HepG2 (cell line): Measurements from ENCODE around the gene APOBEC3H. TPM values are rescaled to one million over a fixed set of nuclear protein-coding genes. Genes with fewer than 3 reads are reported as not detected.

Source experiments
- BCL6 ChIP-seq: IDR thresholded peaks from 2 replicates; pipeline ENCODE4 v1.6.1; 2016; ENCODE audit warnings: missing genetic modification reagents, missing compliant biosample characterization
- CEBPG ChIP-seq: IDR thresholded peaks from 2 replicates; pipeline ENCODE4 v1.6.1; 2016
- ETV6 ChIP-seq: sonication (generic); formaldehyde crosslinking; conservative IDR thresholded peaks from 2 replicates; pipeline ENCODE4 v1.4.0; 2020; ENCODE audit warnings: missing genetic modification reagents
- FOXO1 ChIP-seq: sonication (generic); formaldehyde crosslinking; IDR thresholded peaks from 2 replicates; pipeline ENCODE4 v1.4.0; 2020; ENCODE audit warnings: missing genetic modification reagents
- GTF2F1 ChIP-seq: fragments of 150-350 bp; IDR thresholded peaks from 2 replicates; pipeline ENCODE4 v1.6.1; 2014; ENCODE audit warnings: low read length
- HOXA3 ChIP-seq: sonication (generic); formaldehyde crosslinking; IDR thresholded peaks from 2 replicates; pipeline ENCODE4 v1.5.0; 2020; ENCODE audit warnings: missing genetic modification reagents
- JUND ChIP-seq: sonication (generic); formaldehyde crosslinking; IDR thresholded peaks from 2 replicates; pipeline ENCODE4 v1.8.0; 2022; ENCODE audit warnings: mild to moderate bottlenecking, missing genetic modification reagents
- LCORL ChIP-seq, 2 experiments: fragments of 450-650 bp in 1 of 2; sonication (generic) in 1 of 2; formaldehyde crosslinking in 1 of 2; IDR thresholded peaks; 2 replicates each; pipeline versions ENCODE4 v1.5.0 to v1.6.1; 2017 to 2020; ENCODE audit warnings: antibody characterized with exemption in 1 of 2, missing genetic modification reagents in 1 of 2
- MAX ChIP-seq: IDR thresholded peaks from 2 replicates; pipeline ENCODE4 v1.6.1; 2012; ENCODE audit warnings: inconsistent platforms
- MED1 ChIP-seq: sonication (generic); formaldehyde crosslinking; IDR thresholded peaks from 2 replicates; pipeline ENCODE4 v1.4.0; 2020; ENCODE audit warnings: missing genetic modification reagents
- NBN ChIP-seq: fragments of 450-650 bp; conservative IDR thresholded peaks from 2 replicates; pipeline ENCODE4 v1.6.1; 2017
- NCOA5 ChIP-seq: sonication (generic); formaldehyde crosslinking; IDR thresholded peaks from 2 replicates; pipeline ENCODE4 v1.4.0; 2020; ENCODE audit warnings: missing genetic modification reagents
- PAXIP1 ChIP-seq: sonication (generic); formaldehyde crosslinking; conservative IDR thresholded peaks from 2 replicates; pipeline ENCODE4 v1.4.0; 2020; ENCODE audit warnings: mild to moderate bottlenecking, missing genetic modification reagents, moderate library complexity
- SAP130 ChIP-seq: IDR thresholded peaks from 2 replicates; pipeline ENCODE4 v1.6.1; 2016; ENCODE audit warnings: low read depth
- SMYD3 ChIP-seq: sonication (generic); formaldehyde crosslinking; IDR thresholded peaks from 2 replicates; pipeline ENCODE4 v1.8.1; 2023; ENCODE audit warnings: mild to moderate bottlenecking, missing genetic modification reagents
- THAP8 ChIP-seq: sonication (generic); formaldehyde crosslinking; IDR thresholded peaks from 2 replicates; pipeline ENCODE4 v1.5.1; 2020; ENCODE audit warnings: missing genetic modification reagents, mild to moderate bottlenecking, borderline replicate concordance
- U2AF1 ChIP-seq: fragments of 200-400 bp; formaldehyde crosslinking; optimal IDR thresholded peaks from 2 replicates; pipeline ENCODE3; 2017; ENCODE audit warnings: mild to moderate bottlenecking, low read depth, low read length
- ZBTB7A ChIP-seq: sonication (generic); formaldehyde crosslinking; IDR thresholded peaks from 2 replicates; pipeline ENCODE4 v1.8.0; 2022; ENCODE audit warnings: mild to moderate bottlenecking, missing genetic modification reagents
- ZNF513 ChIP-seq: sonication (generic); formaldehyde crosslinking; conservative IDR thresholded peaks from 2 replicates; pipeline ENCODE4 v1.5.0; 2020; ENCODE audit warnings: missing genetic modification reagents
- ZNF619 ChIP-seq: sonication (generic); formaldehyde crosslinking; IDR thresholded peaks from 2 replicates; pipeline ENCODE4 v1.4.0; 2020; ENCODE audit warnings: mild to moderate bottlenecking, missing genetic modification reagents
- polyA plus RNA-seq, 8 experiments: library from polyadenylated mRNA; depleted of rRNA in 3 of 8; stranded (reverse) in 7 of 8; unstranded in 1 of 8; fragments of >200 nt; fragmentation: Illumina TruSeq in 4 of 8; extraction: Trizol in 4 of 8; gene quantifications; 2 replicates each; pipeline versions ENCODE4 v1.2.1 to v1.2.3, GENCODE V29; 2011 to 2016; ENCODE audit warnings: low read depth in 4 of 8, missing spikeins in 1 of 8, mixed read lengths in 1 of 8; ENCODE audit not compliant: insufficient read depth in 1 of 8
- total RNA-seq, 5 experiments: library from RNA; depleted of rRNA; stranded (reverse); fragments of >200 nt; fragmentation: Illumina TruSeq; extraction: Trizol; gene quantifications; 2 replicates each; pipeline ENCODE4 v1.2.3, GENCODE V29; 2016; ENCODE audit warnings: low read depth in 1 of 5
- TF ChIP-seq, protein P1 (sequence below): sonication (generic); formaldehyde crosslinking; IDR thresholded peaks from 2 replicates; pipeline ENCODE4 v1.4.0; 2020; ENCODE audit warnings: mild to moderate bottlenecking, low read depth, missing genetic modification reagents
- TF ChIP-seq, protein P2 (sequence below): sonication (generic); formaldehyde crosslinking; IDR thresholded peaks from 2 replicates; pipeline ENCODE4 v1.4.0; 2020; ENCODE audit warnings: missing genetic modification reagents, low read depth, mild to moderate bottlenecking, borderline replicate concordance

APOBEC3H gene
- total and polyA plus RNA-seq, 2 of the 13 experiments (the other 11 are each of a cell fraction or from before 2014, with no cell fraction given) = 0.18 to 0.31 TPM

GRCh38 chr22:39130892-39131855, 34.1 kb downstream of the APOBEC3H start (continued):
- TF ChIP-seq MAX (peak; percentile 53; the same call in 1 of the 2 replicates), NBN (no peak), ETV6 (CRISPR knock-in tag) (no peak), U2AF1 (no peak), PAXIP1 (CRISPR knock-in tag) (no peak), NCOA5 (CRISPR knock-in tag) (no peak), ZNF513 (CRISPR knock-in tag) (no peak), THAP8 (CRISPR knock-in tag) (no peak), LCORL (IDR thresholded peaks at IDR 0.05) (no peak), LCORL (CRISPR knock-in tag; IDR thresholded peaks at IDR 0.05) (peak; percentile 38; the same call in 1 of the 2 replicates), ZBTB7A (CRISPR knock-in tag) (no peak), MED1 (CRISPR knock-in tag) (0 out of 2 replicates have a peak, but pooled peaks have one; percentile 28), JUND (no peak), GTF2F1 (no peak), CEBPG (CRISPR knock-in tag) (peak; percentile 76), SMYD3 (no peak), BCL6 (CRISPR knock-in tag) (peak; percentile 81), FOXO1 (CRISPR knock-in tag) (no peak), SAP130 (CRISPR knock-in tag) (peak; percentile 27; the same call in 1 of the 2 replicates), HOXA3 (CRISPR knock-in tag) (no peak), ZNF619 (CRISPR knock-in tag) (no peak)
- TF ChIP-seq, protein P1, sequence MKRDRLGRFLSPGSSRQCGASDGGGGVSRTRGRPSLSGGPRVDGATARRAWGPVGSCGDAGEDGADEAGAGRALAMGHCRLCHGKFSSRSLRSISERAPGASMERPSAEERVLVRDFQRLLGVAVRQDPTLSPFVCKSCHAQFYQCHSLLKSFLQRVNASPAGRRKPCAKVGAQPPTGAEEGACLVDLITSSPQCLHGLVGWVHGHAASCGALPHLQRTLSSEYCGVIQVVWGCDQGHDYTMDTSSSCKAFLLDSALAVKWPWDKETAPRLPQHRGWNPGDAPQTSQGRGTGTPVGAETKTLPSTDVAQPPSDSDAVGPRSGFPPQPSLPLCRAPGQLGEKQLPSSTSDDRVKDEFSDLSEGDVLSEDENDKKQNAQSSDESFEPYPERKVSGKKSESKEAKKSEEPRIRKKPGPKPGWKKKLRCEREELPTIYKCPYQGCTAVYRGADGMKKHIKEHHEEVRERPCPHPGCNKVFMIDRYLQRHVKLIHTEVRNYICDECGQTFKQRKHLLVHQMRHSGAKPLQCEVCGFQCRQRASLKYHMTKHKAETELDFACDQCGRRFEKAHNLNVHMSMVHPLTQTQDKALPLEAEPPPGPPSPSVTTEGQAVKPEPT (CRISPR knock-in tag) = no peak
- TF ChIP-seq, protein P2, sequence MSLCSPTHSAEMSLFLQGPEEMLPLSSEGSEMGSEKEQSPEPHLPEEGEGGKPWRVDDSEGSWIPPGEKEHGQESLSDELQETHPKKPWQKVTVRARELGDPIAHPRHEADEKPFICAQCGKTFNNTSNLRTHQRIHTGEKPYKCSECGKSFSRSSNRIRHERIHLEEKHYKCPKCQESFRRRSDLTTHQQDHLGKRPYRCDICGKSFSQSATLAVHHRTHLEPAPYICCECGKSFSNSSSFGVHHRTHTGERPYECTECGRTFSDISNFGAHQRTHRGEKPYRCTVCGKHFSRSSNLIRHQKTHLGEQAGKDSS (CRISPR knock-in tag) = no peak
